Measurements from ENCODE around the gene CHCHD3. TPM values are rescaled to one million over a fixed set of nuclear protein-coding genes. Genes with fewer than 3 reads are reported as not detected.

CHCHD3 gene
- polyA plus RNA-seq, 1 donor, result 66.2 TPM

DNA sequence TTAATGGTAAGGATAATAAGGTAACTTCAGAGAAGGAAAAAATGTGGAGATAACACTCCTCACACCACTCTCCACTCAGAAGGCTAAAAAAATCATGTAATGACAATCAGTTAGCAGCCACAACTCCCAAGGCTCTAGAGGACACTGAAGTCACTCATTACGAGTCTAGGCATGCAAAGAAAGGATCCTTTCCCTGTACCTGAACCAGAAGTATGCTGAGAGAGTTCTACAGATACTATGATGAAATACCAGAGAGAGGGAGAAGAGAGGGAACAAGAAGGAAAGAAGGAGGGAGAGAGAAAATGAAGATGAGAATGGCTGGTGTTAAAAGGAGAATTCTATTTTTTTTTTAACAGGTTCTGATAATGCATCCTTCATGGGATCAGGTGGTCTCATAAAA lies 281.4 kb downstream of the CHCHD3 start:
- DNase-seq, result no peak

DNA sequence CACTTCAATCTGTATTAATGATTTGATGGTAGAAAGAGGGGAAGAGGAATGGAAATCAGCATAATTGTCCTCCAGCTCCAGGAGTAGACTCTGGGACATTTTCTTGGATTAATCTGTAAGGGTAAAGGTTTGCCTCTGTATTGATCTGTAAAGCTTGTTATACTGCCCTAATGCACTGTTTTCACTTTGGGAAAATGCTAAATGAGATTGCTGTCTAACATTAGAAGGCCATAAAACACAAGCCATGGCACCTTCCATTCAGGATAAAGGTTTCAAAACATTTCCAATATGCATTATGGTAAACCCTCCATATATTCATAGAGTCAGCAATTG lies 282.8 kb downstream of the CHCHD3 start:
- DNase-seq, result no peak

DNA sequence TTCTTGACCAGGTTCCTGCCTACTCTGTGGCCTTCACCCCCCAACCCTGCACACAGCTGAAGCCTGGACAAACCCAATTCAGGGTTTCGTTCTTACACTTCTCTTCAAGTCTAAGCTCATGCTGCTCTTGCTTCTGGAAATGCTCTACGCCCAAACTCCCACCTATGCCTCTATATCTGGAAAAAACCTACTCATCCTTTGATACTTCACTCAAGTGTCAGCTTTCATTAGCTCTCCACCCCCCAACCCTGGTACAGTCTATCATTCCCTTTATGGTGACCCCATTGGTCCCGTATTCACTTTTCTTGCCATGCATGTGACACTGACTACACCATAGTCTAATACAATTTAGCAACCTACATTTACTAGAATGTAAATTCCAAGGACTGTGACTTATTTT lies 284.7 kb downstream of the CHCHD3 start:
- no peak for DNase-seq

DNA sequence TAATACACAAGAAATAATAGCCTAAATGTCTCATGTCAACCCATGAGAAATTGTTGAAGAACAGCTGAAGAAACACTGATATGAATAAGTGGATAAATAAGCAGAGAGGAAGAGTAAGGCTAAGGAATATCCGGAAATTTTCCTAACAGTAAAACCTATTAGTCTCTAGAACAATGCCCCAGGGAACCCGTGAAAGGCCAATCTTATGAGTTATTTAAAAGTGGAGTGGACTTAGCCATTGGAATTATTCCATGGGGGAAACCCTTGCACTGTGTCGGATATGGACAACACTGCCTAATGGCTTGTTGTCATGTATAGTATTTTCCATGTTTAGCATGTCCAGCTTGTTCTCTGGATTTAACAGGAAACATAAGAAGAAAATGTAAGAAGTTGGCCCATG lies 288.4 kb downstream of the CHCHD3 start:
- DNase-seq, result no peak

DNA sequence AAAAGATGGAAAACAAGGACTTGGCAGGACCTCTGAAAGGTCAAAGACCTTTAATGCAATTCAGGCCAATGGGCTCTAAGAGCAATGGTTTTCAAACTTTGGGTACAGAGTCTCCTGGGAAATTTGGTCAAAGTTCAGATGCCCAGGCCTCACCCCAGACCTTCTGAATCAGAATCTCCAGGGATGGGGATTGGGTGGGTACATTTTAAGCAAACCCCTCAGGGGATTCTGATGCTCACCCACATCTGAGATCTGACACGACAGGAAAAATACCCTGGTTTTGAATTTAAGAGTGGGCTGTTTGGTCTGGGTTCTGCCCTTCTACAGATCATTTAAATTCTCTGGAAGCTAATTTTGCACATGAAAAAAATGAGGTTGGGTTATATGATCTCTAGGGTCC lies 290.9 kb downstream of the CHCHD3 start:
- DNase-seq, result no peak

DNA sequence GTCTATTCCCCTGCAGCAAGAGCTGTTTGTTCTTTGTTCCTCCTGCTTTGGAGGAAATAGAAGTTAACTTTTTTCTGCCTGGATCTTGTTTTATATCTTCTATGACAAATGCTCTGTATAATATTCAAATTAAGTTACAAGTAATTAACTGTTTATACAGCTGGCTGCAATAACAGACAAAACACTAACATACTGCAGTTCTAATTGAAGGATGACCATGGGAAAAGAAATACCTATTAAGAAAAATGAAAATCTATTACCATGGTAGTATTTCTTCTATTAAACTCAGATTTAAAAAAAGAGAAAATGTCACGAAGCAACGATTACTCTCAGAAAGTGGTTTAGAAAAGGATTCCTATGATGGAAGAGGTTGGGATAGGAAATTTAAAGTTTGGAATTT lies 291.8 kb downstream of the CHCHD3 start:
- no peak for DNase-seq

DNA sequence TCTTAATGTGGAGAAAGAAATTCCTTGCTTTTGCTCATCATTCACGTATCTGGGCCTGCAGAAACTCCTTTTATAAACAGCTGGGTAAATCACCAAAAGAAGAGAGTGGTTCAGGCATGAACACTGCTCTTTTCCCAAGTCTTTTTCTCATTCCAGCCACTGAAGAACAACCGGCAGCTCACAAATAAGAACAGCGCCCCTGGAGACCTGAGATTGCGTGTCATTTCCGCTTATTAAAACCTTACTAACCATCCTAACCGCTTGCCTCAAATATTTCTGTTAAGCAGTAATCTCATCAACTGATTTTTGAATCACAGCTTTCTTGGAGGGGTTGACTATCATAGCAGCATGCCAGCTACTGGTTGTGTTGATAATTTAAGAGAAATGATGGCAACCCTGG lies 292.6 kb downstream of the CHCHD3 start:
- no peak for DNase-seq

DNA sequence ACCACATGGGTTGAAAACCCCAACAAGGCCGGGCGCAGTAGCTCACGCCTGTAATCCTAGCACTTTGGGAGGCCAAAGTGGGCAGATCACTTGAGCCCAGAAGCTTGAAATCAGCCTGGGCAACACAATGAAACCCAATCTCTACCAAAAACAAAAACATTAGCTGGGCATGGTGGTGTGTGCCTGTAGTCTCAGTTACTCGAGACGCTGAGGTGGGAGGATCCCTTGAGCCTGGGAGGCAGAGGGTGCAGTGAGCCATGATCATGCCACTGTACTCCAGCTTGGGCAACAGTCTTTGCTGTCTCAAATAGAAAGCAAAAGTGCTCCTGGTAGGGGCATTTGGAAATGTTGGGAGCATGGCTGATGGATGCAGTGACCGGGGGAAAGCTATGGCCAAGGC lies 296.0 kb downstream of the CHCHD3 start:
- DNase-seq, result no peak

DNA sequence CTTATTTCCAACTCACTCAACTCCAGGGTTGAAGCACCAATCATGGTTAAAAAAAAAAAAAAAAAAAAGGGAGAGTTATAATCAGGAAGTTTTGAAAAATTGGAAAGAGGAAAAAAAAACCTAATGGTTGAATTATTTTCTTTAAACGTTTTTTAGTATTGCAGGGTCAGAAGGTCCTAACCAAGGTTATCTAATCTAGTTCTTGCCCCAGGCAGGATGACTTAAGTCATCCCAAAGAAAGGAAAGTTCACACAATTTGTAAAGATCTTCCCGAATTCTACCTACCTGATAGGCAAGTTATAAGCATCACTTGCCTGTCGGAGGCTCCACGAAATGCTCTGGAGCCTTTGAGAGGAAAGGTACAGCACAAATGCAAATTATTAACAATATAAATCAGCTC lies 297.5 kb downstream of the CHCHD3 start:
- DNase-seq, result no peak

DNA sequence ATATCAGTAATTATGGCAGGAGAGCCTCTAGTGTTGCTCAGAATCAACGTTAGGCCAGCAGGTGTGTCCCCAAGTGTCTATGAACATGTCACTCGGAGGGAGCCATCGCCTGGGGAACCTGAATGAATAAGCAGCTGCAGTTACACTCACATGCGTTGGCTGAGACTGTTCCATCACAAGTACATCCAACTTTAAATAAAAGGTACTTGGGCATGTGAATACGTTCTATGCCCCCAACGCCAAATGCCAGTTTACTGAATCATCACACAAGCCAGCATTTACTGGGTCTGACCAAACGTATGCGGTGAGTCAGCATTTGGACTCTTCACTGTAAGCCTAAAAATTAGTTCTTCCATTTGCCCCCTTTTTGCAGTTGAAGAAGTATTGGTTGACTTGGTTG lies 298.1 kb downstream of the CHCHD3 start:
- DNase-seq, result no peak

DNA sequence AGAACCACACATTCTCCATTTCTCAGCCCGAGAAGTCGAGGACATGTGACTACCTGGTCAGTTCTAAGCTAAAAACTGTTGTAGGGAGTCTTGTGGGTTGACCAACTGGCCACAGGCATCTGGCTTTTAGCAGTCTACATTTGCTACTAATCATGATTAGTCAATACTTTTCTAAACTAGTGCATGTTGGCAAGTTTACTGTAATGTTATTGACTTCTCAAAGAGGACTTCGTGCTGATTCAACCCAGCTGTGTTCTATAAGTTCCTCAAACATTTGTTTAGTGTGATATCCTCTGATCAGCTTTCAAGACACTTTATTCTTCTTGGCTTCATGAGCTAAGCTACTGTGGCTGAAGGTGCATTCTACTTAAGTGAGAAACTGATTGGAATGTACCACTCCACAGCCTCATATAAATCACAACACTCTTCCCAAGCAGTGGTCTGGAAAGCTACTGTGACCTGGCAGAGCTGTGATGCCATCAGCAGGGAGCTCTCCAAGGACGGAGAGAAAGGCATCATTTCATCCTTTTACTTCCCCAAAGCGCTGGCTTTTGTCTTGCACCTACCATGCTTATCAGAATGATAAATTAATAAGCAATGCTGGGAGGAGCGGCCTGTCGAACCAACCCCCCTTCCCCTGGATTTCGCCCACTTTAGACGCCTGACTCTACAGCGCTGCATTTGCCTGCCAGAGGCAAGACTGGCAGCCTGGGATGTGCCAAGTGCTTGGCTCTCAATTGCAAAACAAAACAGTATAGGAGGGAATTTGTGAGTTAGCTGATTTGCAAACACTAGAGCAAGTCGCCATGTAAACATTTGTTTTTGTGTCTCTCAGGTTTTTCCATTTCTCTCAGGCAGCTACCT lies 298.9 kb downstream of the CHCHD3 start:
- DNase-seq, result no peak

DNA sequence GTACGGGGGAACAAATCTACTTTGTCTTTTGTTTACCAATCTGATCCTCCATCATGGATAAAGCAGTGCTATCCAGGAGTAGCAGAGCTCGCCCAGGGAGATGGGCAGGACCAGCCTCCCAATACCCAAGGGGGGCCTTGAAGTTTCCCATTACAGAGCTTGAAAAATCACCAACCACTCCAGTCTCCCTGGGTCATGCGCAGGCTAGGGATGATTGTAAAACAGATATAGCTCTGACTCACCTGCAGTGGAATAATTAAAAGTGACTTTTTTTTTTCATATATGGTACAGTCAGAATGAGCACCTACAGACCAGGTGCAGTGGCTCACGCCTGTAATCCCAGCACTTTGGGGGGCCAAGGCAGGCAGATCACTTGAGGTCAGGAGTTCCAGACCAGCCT lies 301.1 kb downstream of the CHCHD3 start:
- no peak for DNase-seq

DNA sequence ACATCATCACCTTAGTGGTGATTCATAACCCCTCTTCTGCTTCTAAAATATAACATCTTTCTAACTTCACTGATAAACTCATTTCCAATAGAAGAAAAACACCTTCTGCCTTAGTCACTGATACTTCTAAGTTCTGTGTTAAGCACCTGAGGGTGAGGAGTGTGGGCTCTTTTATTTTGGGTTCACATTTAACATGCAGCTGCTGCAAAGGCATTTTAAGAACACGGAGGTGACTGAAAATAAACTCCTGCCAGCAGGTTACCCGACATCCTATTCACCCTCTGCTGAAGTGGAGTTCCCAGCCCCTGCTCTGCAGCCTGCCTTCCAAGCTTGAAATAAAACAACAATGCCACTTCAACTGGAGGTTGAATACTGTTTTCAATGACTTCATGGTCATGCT lies 302.7 kb downstream of the CHCHD3 start:
- DNase-seq, result no peak

DNA sequence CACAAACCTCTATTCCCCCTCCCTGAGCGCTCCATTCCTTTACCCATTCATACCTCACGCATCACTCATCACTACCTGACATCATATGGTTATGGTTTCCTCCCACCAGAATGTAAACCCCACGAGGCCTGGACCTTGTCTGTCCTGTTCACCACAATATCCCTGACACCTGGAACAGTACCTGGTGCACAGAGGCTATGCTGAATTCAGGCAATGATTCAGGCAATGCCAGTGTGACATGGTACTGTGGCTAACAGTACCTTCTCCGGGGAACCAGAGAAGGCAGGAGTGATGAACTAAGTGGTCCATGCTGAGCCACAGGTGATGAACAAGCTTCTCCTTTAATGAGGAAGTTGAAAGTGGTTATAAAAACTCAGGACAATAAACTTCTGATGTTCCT lies 303.1 kb downstream of the CHCHD3 start:
- no peak for DNase-seq

DNA sequence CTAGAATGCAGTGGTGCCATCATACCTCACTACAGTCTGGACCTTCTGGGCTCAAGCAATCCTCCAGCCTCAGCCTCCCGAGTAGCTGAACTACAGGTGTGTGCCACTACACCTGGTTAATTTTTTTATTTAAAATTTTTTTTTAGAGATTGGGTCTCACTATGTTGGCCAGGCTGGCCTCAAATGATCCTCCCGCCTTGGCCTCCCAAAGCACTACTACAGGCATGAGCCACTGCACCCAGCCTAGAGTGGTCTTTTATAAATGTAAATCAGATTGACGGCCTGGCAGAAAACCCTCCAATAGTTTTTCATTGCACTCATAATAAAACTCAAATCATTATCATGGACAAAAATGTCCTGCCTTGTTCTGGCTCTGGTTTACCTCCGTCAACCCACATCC lies 303.9 kb downstream of the CHCHD3 start:
- no peak for DNase-seq

DNA sequence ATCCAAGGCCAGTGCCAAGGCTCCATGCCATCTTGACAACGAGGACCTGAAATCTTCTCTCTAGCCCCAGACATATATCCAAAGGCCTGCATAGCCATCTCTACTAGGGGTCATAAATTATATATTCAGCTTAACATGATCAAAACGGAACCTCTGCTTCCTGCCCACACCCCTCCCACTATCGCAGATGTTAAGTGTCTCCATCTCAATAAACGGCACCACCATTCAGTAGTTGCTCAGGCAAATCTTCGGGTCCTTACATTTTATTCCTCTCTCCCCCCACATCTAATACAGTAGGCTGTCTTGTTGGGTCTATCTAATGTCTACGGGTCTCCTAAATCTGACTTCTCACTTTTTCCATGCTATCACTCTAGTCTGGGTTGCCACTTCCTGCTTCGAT lies 304.5 kb downstream of the CHCHD3 start:
- DNase-seq, result no peak

DNA sequence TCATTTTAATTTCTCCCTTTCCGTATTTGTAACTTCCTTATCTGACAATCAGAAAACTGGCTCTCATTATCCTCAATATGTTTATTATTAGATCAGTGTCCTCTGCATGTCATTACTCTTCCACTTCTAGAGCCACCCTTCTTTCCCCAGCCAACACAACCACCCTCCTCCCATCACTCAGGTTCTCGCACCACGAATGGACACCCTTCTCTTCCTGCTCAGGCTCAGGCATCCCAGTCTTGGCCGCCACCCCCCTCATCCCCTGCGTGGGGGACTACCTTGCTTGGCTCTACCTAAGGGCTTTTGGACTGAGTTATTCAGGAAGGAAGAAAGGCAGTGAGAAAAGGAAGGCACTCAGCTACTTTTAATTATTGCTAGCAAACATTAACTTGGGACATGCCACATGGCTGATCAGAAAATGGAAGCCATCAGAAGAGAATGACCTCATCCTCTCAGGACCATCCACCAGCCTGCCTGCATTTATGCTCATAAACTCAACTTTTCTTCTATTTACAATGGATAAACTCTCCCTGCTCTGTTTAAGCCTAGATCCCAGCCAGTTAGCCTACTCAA lies 305.8 kb downstream of the CHCHD3 start:
- no peak for DNase-seq

DNA sequence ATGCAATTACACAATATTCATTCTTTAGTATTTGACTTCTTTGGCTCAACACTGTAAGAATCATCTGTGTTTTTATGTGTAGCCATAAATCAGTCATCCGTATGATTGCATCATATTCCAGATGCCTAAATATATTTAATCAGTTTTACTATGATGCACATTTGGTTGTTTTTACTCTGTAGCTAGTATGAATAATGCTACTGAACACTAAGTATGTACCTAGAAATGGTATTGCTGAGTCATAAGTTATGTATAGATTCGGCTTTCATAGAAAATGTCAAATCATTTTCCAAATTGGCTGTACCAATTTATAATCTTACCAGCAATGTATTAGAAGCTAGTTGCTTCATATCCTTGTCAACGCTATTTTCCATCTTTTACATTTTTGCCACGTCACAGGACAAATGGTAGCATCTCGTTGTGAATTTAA lies 308.3 kb downstream of the CHCHD3 start:
- peak; percentile 26 for DNase-seq

DNA sequence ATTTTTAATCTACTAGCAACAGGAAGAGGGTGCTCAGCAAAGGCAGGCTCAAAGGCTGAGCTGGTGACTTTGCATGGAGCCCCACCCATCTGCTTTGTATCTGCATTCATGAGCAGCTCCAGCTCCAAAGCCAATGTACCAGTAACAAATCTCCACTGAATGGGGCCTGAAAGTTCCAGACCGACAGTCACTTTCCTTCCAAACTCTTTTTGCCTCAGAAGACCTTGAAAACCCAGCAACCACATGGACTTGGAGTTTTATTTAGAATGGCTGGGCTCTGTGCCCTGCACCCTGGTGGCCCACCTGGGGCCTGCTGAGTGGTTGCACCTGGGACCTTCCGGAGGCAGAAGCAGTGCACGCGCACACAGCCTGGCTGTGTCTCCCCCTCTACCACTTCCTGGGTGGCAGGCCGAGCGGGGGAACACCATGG lies 310.6 kb downstream of the CHCHD3 start:
- DNase-seq, result no peak

DNA sequence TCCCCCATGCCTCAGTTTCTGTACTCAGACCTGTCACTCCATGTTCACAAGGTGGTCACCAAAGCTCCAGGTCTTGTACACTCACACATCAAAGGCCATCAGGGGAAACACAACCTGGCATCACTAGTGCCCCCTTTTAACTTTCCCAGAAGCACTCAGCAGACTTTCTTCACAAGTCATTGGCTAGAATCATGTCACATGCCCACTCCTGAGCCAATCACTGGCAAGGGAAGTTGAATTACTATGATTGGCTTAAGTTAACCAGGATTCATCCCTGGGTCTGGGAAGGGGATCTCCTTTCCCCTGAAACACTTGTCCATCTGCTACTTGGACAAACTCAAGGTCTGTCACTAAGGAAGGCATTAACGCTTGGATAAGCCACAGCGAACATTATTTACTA lies 311.8 kb downstream of the CHCHD3 start:
- DNase-seq, result no peak

DNA sequence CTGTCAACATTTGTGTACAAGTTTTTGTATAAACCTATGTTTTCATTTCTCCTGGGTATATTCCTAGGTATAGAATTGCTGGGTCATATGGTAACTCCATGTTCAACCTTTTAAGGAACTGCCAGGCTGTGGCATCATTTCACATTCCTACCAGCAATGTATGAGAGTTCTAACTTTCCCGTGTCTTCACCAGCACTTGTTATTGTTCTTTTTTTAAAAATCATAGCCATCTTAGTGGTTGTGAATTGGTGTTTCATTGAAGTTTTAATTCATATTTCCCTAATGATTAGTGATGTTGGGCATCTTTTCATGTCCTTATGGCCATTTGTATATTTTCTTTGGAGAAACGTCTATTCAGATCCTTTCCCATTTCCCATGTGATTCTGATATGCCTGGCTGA lies 312.6 kb downstream of the CHCHD3 start:
- no peak for DNase-seq

DNA sequence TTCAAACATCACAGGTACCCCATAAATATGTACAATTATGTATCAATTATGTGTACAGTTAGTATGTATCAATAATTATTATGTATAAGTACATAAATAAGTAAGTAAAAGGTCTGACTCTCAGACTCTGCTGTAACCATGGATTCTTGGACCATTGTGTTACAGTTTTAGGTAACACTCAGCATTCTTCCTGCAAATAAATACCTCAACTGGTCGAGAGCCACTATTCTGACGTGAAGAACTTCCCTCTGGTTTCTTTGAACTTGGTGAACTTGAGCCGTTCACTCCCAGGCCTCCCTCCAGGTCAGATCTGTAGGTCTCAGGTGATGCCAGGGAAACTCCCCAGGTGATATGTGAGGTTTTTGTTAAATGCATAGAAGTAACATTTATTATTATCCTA lies 313.8 kb downstream of the CHCHD3 start:
- DNase-seq, result no peak

DNA sequence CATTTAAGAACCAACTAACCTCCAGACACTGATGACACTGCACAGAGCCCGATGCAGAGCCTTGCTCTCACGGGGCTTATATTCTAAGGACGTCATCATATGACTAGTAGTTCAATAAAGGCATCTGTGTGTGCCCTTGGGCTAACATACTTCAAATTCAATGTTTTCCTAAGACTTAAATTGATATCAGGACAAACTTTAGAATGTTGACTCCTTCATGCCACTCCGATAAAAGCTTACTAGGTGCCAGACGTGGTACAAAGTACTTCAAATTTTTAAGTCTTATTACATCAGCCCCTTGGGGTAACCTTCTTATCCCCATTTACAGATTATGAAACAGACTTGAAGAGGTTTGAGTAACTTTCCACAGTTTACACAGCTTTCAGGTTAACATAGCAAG lies 314.5 kb downstream of the CHCHD3 start:
- no peak for DNase-seq

DNA sequence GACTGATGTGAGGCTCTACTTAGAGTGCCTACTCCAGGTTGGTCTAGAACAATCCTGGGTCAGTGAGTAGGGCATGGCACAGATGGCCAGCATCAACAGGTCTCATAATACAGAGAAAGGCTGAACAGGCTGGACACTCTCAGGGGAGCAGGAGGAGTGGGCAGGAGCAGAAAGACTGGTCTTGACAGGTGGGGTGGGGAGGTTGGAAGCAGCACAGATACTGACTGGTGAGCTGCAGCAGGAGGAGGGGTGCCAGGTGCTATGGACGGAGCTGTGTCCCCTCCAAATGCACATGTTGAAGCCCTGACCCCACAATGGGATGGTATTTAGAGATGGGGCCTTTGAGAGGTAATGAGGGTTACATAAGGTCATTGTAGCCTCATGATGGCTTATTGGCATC lies 315.2 kb downstream of the CHCHD3 start:
- no peak for DNase-seq

DNA sequence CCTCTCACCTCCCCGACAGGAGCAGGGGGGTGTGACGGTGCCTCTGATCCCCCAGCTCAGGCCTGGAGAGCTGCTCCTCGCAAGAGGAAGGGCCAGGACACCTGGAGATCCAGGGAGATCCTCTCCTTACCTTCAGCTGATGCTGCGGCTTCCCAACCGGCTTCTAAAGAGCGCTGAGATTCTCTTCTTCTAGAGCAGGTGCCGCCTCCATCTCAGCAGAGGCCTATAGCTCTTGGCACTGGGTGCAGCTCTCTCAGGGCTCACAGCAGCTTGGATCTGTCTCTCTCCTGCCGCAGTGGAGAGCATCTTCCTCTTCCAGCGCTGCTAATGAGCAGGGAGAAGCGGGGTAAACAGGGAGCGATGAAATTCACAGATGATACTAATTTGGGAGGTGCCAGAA lies 316.0 kb downstream of the CHCHD3 start:
- no peak for DNase-seq
